ENCODE results near the gene RIMBP2. TPM values are rescaled to one million over a fixed set of nuclear protein-coding genes. Genes with fewer than 3 reads are reported as not detected.

The RIMBP2 gene
- polyA plus RNA-seq, 4 donors, result 11.6 to 17.8 (median 15.1) TPM

GRCh38 chr12:130577351-130577750, 138.7 kb downstream of the RIMBP2 start:
- no peak for DNase-seq (ENCODE audit: low read depth in 4 of 4, low spot score in 3 of 4)

GRCh38 chr12:130576371-130576816, 139.7 kb downstream of the RIMBP2 start:
- DNase-seq (ENCODE audit: low read depth in 4 of 4, low spot score in 3 of 4), result no peak

GRCh38 chr12:130574402-130574801, 141.7 kb downstream of the RIMBP2 start:
- no peak for DNase-seq (ENCODE audit: low read depth in 4 of 4, low spot score in 3 of 4)

- DNase-seq (ENCODE audit: low read depth in 4 of 4, low spot score in 3 of 4), result no peak
These were observed 142.3 kb downstream of the RIMBP2 start for GRCh38 chr12:130573766-130574165.

GRCh38 chr12:130573235-130573634, 142.9 kb downstream of the RIMBP2 start:
- no peak for DNase-seq (ENCODE audit: low read depth in 4 of 4, low spot score in 3 of 4)

- no peak for DNase-seq (ENCODE audit: low read depth in 4 of 4, low spot score in 3 of 4)
These were observed 143.5 kb downstream of the RIMBP2 start for GRCh38 chr12:130572553-130572952.

- no peak for DNase-seq (ENCODE audit: low read depth in 4 of 4, low spot score in 3 of 4)
These were observed 144.4 kb downstream of the RIMBP2 start for GRCh38 chr12:130571734-130572133.

- no peak for DNase-seq (ENCODE audit: low read depth in 4 of 4, low spot score in 3 of 4)
These were observed 145.0 kb downstream of the RIMBP2 start for GRCh38 chr12:130571089-130571488.

- no peak for DNase-seq (ENCODE audit: low read depth in 4 of 4, low spot score in 3 of 4)
These were observed 146.6 kb downstream of the RIMBP2 start for GRCh38 chr12:130569521-130569920.

- no peak for DNase-seq (ENCODE audit: low read depth in 4 of 4, low spot score in 3 of 4)
These were observed 147.6 kb downstream of the RIMBP2 start for GRCh38 chr12:130568501-130568900.

- DNase-seq (ENCODE audit: low read depth in 4 of 4, low spot score in 3 of 4), result no peak
These were observed 148.1 kb downstream of the RIMBP2 start for GRCh38 chr12:130568041-130568440.

- no peak for DNase-seq (ENCODE audit: low read depth in 4 of 4, low spot score in 3 of 4)
These were observed 149.5 kb downstream of the RIMBP2 start for GRCh38 chr12:130566446-130567155.

GRCh38 chr12:130565189-130565588, 150.9 kb downstream of the RIMBP2 start:
- DNase-seq (ENCODE audit: low read depth in 4 of 4, low spot score in 3 of 4), result no peak

- no peak for DNase-seq (ENCODE audit: low read depth in 4 of 4, low spot score in 3 of 4)
These were observed 152.8 kb downstream of the RIMBP2 start for GRCh38 chr12:130563323-130563722.

GRCh38 chr12:130562716-130563115, 153.4 kb downstream of the RIMBP2 start:
- no peak for DNase-seq (ENCODE audit: low read depth in 4 of 4, low spot score in 3 of 4)

- DNase-seq (ENCODE audit: low read depth in 4 of 4, low spot score in 3 of 4), result no peak
These were observed 155.8 kb downstream of the RIMBP2 start for GRCh38 chr12:130560321-130560720.

GRCh38 chr12:130559806-130560205, 156.3 kb downstream of the RIMBP2 start:
- DNase-seq (ENCODE audit: low read depth in 4 of 4, low spot score in 3 of 4), result no peak

- no peak for DNase-seq (ENCODE audit: low read depth in 4 of 4, low spot score in 3 of 4)
These were observed 158.0 kb downstream of the RIMBP2 start for GRCh38 chr12:130557886-130558765.

GRCh38 chr12:130557201-130557600, 158.9 kb downstream of the RIMBP2 start:
- DNase-seq (ENCODE audit: low read depth in 4 of 4, low spot score in 3 of 4), result no peak

- DNase-seq (ENCODE audit: low read depth in 4 of 4, low spot score in 3 of 4), result no peak
These were observed 159.5 kb downstream of the RIMBP2 start for GRCh38 chr12:130556486-130557055.
